AG04450 (cell line): Measurements from ENCODE around the gene TEX54. TPM values are rescaled to one million over a fixed set of nuclear protein-coding genes. Genes with fewer than 3 reads are reported as not detected.

Experiments used
- CTCF ChIA-PET: fragments of 300-600, 350-600 bp; formaldehyde crosslinking; extraction: SDS; loops from one replicate; lab custom pipeline; 2022; ENCODE audit warnings: antibody characterized with exemption, inconsistent platforms; lab: Charles Lee
- POLR2A ChIA-PET: fragments of 350-600 bp; formaldehyde crosslinking; extraction: SDS; loops from one replicate; lab custom pipeline; 2021; ENCODE audit warnings: antibody characterized with exemption, inconsistent platforms; lab: Yijun Ruan, JAX
- DNase-seq: peaks from one replicate; pipeline ENCODE4 v3.0.0-alpha.2; 2011; ENCODE audit warnings: low read depth, low spot score
- H3K27ac ChIP-seq: one replicate; pipeline ENCODE4 v1.5.1; 2012; ENCODE audit warnings: low read depth, low read length, control low read depth
- H3K27me3 ChIP-seq: one replicate; pipeline ENCODE4 v1.6.0; 2012; ENCODE audit warnings: low read length; ENCODE audit not compliant: control insufficient read depth, insufficient read depth
- H3K4me3 ChIP-seq: 2 replicates; pipeline ENCODE4 v1.5.1; 2011; ENCODE audit warnings: mild to moderate bottlenecking, low read depth, low read length, control low read depth
- H3K9me3 ChIP-seq: 2 replicates; pipeline ENCODE4 v1.5.1; 2012; ENCODE audit warnings: low read length; ENCODE audit not compliant: control insufficient read depth, insufficient read depth
- CTCF ChIP-seq: IDR thresholded peaks from 2 replicates; pipeline ENCODE4 v1.5.1; 2011; ENCODE audit warnings: low read depth, low read length, control low read depth, inconsistent platforms
- polyA plus RNA-seq: library from polyadenylated mRNA; depleted of rRNA; stranded (reverse); fragments of >200 nt; gene quantifications from 2 replicates; pipeline ENCODE4 v1.2.3, GENCODE V29; 2011

Gene TEX54
- polyA plus RNA-seq, 1 experiment: not detected

GRCh38 chr11:62801071-62801470 lies 31.6 kb downstream of the TEX54 start:
- H3K27me3 ChIP-seq: no peaks in the 10 kb centered on the region
- CTCF ChIA-PET: interaction anchor here (2.9 kb wide), 1 partner anchor 14 kb away, joined by 16 read pairs; the partner anchor contains the start of gene TMEM179B
- H3K27ac ChIP-seq: no peak overlapping the region
- no peak overlapping the region for H3K4me3 ChIP-seq
- no peak for DNase-seq
- POLR2A ChIA-PET: interaction anchor here (0.5 kb wide), 2 partner anchors 20 to 47 kb away, joined by 3 to 4 read pairs; partner anchors contain the start of gene ZBTB3
- H3K9me3 ChIP-seq: no peaks in the 10 kb centered on the region
- TF ChIP-seq CTCF: no peak

GRCh38 chr11:62799486-62799885 lies 33.2 kb downstream of the TEX54 start:
- Histone ChIP-seq H3K27me3 (no peaks in the 10 kb centered on the region), H3K4me3 (no peak overlapping the region), H3K27ac (no peak overlapping the region), H3K9me3 (no peaks in the 10 kb centered on the region)
- CTCF ChIA-PET: interaction anchor here (2.9 kb wide), 1 partner anchor 13 kb away, joined by 16 read pairs; the partner anchor contains the start of gene TMEM179B
- POLR2A ChIA-PET: interaction anchor here (1.1 kb wide), 1 partner anchor 32 kb away, joined by 14 read pairs; the partner anchor contains the start of gene STX5
- no peak for TF ChIP-seq CTCF
- no peak for DNase-seq

- Histone ChIP-seq H3K27me3 (no peaks in the 10 kb centered on the region), H3K4me3 (no peak overlapping the region), H3K9me3 (peaks cover 4% of the 10 kb centered on the region; the same call in 1 of the 2 replicates), H3K27ac (no peak overlapping the region)
- CTCF ChIA-PET: interaction anchor here (0.6 to 2.9 kb wide), 2 partner anchors 9 to 10 kb away, joined by 5 to 13 read pairs; partner anchors contain the start of gene TMEM179B
- no peak for DNase-seq
- TF ChIP-seq CTCF: no peak
- POLR2A ChIA-PET: interaction anchor here (0.6 to 1.1 kb wide), 3 partner anchors 8 to 98 kb away, joined by 3 to 8 read pairs (median 5); partner anchors contain the start of gene TEX54
Measured at GRCh38 chr11:62796281-62796680, 36.4 kb downstream of the TEX54 start.

GRCh38 chr11:62794201-62794775 lies 38.4 kb downstream of the TEX54 start:
- Histone ChIP-seq H3K9me3 (peaks cover 4% of the 10 kb centered on the region; the same call in 1 of the 2 replicates), H3K4me3 (no peak overlapping the region), H3K27me3 (no peaks in the 10 kb centered on the region), H3K27ac (no peak overlapping the region)
- TF ChIP-seq CTCF: no peak
- POLR2A ChIA-PET: interaction anchor here (0.7 to 1.5 kb wide), 4 partner anchors 10 to 47 kb away, joined by 3 to 7 read pairs (median 4); partner anchors contain the start of gene NXF1
- CTCF ChIA-PET: interaction anchor here (2.9 kb wide), 1 partner anchor 8 kb away, joined by 13 read pairs; no protein-coding TSS in a partner anchor
- no peak for DNase-seq

- POLR2A ChIA-PET: interaction anchor here (0.9 to 1.3 kb wide), 2 partner anchors 12 to 65 kb away, joined by 3 to 4 read pairs; partner anchors contain the start of gene HNRNPUL2
- DNase-seq: no peak
- Histone ChIP-seq H3K27ac (peak overlapping the region; percentile 77), H3K9me3 (peaks cover 4% of the 10 kb centered on the region; the same call in 1 of the 2 replicates), H3K27me3 (no peaks in the 10 kb centered on the region), H3K4me3 (peak overlapping the region; percentile 35)
- TF ChIP-seq CTCF: no peak
- CTCF ChIA-PET: no interaction called here
Measured at GRCh38 chr11:62792202-62792575, 40.5 kb downstream of the TEX54 start.
